Activated CD8-positive, alpha-beta memory T cell treated with anti-CD3 and anti-CD28 coated beads for 48 hours (primary cell): ENCODE results near the gene EIF3L.

Source experiments
- DNase-seq, 3 experiments: peaks; one replicate each; pipeline ENCODE4 v3.0.0-alpha.2; 2020; ENCODE audit warnings: low read depth in 2 of 3, low spot score in 2 of 3

The EIF3L gene

DNA sequence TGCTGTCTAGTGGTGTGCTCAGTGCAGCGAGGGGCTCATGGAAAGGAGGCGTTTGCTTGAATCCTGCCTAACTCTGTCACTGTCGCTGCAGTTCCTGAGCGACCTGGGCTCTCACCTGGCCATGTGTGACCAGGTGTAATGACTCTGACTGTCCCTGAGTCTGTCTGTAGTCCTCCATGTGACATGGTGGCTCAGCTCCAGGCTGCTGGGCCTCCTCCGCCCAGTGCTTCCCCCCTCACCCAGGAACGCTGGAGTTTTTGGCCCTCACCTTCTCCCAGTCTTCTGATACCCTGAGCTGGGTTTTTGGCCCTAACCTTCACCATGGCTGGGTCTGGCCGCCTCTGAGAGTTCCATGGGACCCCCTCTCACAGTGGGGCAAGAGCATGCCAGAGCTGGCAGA, 77.1 kb downstream of the EIF3L start:
- no peak for DNase-seq

DNA sequence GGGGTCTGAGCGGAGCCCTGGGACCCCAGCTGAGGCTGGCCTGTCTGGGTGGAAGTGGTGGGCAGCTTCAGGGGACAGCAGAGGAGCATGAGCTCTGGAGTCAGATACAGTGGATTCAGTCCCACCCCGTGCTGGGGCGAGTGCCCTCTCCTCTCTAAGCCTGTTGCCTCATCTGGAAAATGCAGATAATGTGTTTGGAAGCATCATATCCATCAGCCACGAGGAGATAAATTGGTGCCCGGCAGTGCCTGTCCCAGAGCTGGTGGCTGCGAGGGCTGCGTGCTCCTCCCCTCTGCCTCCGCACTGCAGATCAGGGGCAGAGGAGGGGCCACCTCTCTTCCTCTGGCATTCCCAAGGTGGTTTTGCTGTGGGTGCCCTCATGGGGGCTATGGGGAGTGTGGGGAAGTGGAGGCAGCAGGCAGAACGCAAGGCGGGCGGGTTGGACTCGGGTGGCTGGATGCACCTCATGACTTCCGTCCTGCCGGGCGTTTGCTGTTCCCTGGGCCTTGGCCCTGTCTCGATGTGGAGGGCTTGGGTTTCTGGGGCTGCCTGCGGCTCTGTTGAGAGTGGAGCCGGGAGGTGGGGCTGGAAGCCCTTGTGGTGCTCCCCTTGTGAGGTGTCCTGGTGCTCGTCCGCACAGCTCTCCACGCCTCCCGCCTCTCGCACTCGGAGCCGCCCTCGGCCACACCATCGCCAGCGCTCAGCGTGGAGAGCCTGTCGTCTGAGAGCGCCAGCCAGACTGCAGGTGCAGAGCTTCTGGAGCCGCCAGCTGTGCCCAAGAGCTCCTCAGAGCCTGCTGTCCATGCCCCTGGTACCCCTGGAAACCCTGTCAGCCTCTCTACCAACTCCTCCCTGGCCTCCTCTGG, 77.8 kb downstream of the EIF3L start:
- DNase-seq, result no peak

DNA sequence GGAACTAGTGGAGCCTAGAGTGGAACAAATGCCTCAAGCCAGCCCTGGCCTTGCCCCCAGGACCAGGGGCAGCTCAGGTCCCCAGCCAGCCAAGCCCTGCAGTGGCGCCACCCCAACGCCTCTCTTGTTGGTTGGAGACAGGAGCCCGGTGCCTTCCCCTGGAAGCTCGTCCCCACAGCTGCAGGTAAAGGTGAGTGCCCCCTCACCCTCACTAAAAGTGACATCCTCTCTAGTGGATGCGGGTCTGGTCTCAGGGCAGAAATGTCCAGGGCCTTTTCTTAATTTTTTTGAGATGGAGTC, 78.4 kb downstream of the EIF3L start:
- no peak for DNase-seq

DNA sequence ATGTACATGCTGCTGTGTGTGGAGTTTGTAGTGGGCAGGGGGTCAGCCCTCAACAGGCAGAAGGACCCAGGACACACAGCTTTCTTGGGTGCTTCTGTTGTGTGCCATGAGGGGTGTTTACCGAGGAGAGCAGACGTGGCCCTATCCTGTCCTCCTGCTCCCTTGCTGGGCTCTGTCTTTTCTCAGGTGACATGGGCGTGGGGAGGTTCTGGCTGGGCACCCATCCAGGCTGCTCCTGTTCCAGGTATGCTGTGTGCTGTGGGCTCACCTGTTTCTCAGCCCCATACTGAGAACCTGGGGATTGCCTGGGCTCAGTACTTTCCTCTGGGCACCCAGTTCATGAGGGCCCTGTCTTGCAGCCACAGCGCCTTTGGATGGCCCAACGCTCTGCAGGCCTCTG, 80.2 kb downstream of the EIF3L start:
- no peak for DNase-seq

DNA sequence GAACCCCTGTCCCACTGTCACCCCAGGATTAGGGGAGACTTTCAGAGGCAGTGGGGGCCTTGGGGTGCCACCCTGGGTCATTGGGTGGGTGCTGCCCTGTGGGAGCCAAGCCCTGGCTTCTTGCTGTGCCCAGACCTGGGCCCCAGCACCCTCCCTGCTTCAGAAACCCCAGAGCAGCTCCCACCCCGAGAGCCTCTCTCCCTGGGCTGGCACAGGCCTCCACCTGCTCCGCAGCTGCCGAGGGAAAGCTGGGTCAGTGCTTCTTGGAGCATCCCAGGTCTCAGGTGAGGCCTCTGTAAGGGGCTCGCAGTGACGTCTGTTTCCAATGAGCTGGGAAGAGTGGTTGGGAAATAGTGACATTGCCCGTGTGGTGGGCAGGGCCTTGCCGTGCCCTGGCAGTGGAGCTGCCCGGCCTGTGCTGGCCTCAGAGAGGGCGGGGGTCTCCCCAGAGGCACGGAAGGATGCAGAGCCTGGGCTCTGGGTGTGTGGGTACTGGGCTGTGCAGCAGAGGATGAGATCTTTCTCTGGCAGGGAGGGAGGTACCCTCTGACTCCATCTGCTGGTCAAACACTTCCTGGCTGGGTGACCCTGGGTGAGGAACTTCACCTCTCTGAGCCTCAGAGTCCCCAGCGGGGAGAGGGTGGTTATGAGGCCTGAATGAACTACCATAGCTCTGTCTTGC, 81.2 kb downstream of the EIF3L start:
- no peak for DNase-seq

DNA sequence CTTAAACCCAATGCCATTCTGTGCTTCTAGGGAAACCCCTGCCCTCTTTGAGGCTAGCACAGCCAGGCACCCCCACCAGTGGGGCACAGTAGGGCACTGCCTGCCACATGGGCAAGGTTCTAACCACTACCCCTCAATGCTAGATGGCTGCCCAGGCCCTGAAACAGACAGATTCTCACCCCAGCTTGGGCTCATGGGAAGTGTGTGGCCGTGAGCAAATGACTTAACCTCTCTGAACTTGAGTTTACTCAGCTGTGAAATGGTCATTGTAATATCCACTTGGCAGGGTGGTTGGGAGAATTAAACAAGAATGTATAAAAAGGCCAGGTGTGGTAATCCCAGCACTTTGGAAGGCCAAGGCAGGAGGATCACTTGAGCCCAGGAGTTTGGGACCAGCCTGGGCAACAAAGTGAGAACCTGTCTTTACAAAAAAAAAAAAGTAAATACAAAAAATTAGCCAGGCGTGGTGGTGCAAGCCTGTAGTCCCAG, 81.8 kb downstream of the EIF3L start:
- no peak for DNase-seq

DNA sequence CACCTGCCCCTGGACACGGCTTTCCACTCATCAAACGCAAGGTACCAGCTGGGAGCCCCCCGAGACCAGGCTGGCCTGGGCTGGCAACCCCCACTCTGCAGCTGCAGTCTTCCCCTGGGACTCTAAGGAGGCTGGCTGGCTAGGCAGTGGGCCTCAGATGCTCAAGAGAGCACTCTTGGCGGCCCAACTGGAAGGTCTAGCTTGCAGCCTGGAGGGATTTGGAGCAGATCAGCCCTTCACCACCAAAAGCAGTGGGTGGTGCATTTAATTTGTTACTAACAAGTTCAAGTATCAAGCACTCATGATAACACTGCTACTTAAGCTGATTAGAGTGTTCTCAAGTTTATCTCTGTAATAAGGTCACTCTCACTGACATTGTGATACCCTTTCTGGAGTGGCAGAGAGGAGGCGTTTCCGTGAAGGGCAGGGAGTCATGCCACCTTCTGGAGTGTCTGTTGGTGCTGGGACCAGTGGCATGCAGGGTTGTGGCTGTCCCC, 82.7 kb downstream of the EIF3L start:
- DNase-seq, result no peak

DNA sequence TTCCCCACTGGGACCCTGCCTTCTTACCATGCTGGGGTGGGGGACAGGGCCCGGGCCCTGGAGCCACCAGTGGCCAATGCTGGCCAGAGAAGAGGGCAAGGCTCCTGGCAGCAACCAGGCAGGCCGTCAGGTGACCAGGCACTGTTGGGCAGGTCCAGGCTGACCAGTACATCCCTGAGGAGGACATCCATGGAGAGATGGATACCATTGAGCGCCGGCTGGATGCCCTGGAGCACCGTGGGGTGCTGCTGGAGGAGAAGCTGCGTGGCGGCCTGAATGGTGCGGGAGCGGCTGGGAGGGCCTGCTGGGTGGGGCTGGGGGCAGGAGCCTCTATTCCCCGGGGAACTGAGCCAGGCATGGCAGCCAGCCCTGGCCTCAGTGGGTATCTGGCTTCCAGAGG, 83.2 kb downstream of the EIF3L start:
- no peak for DNase-seq

DNA sequence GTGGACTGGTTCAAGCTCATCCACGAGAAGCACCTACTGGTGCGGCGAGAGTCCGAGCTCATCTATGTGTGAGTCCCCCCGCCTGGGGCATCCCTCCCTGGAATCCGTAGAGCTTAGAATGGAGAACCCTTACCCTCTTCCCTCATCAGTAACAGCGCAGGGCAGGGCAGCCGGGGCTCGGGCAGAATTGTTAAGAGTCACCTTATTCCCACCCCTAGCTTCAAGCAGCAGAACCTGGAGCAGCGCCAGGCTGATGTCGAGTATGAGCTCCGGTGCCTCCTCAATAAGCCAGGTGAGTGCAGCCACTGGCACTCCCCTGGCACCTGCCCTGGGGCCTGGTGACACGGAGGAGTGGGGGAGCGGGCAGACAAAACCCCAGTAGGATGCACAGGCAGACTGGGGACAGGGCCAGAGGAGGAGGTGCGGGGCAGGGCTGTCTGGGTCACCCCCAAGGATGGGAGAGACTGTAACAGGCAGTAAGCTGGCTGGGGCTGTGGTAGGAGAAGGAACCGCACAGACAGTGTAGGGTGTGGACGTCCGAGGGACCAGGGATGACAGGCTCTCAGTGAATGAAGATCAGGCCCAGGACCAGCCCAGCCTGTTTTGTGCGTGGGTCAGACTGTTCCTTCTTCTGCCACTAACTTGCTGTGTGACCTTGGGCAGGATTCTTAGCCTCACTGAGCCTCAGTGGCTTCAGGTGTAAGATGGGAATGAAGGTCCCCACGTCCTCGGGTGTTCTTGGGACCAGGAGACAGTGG, 83.8 kb downstream of the EIF3L start:
- no peak for DNase-seq

DNA sequence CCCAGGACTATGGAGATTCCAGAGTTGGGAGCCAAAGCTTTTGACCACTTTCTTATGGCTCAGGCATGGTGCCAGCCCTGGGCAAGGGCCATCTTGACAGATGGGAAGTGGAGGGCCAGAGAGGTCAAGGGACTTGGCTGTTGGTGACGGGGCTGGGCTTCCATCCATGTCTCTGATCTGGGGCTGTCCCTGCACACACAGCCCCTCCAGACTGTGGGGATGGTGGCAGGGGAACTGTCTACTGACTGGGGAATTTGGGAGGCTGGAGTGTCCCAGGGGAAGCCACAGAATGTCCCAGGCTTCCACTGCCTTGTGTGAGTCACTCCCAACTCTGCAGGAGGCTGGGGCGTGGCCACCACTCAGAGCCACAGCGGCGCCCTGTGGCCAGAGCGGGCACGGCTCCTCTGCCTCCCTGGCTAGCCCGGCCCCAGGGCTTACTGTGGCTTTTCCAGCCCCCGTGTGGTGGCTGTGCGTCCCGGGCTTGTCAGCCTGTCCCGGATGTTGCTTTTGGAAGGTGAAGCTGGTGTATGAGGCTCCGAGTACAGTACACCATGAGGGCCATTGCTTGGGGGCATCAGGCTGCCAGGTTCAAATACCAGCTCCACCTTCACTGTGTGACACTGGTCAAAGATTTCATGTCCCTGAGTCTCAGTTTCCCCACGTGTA, 84.6 kb downstream of the EIF3L start:
- peak; percentile 63 to 71 (median 70) for DNase-seq
